Adrenal gland (tissue), 5 donors: ENCODE measurements around the gene FYN.

Experiments used
- POLR2A ChIP-seq, 2 donors: fragments of 450-650 bp; IDR thresholded peaks; one replicate each; pipeline ENCODE4 v1.6.1; 2017; ENCODE audit warnings: antibody characterized with exemption in 2 of 2, mild to moderate bottlenecking in 2 of 2, moderate library complexity in 1 of 2
- TF ChIP-seq, protein P1 (sequence below), 6 experiments: fragments of 450-650 bp in 4 of 6; fragments of 200-600 bp in 2 of 6; sonication (generic) in 1 of 6; IDR thresholded peaks; 1 replicate in 5 of 6; 2 replicates in 1 of 6; pipeline versions ENCODE4 v1.5.1 to v1.8.0; 2016 to 2021; ENCODE audit warnings: antibody characterized with exemption in 6 of 6, mild to moderate bottlenecking in 2 of 6, moderate library complexity in 1 of 6
- donor health status: DM: no; HTN: no; CAD: no.

DNA sequence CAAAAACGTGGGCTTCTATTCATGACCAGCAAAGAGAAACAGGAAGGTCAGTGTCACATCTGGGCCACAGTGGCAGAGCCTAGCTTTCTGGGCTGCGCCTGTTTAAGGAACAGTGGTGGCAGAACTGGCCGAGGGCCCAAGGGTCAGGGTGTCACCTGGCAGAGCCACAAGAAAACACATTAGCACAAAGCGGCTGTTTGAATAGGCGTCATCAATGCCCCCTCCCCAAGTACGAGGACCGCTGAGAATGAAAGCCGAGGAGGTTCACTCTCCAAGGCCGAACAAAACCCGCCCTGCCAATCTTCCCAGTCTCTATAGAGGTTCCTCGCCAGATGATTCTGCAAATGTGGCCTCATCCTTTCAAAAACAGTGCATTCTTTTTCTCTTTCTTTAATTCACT, 142.4 kb downstream of the FYN start:
- TF ChIP-seq, protein P1, sequence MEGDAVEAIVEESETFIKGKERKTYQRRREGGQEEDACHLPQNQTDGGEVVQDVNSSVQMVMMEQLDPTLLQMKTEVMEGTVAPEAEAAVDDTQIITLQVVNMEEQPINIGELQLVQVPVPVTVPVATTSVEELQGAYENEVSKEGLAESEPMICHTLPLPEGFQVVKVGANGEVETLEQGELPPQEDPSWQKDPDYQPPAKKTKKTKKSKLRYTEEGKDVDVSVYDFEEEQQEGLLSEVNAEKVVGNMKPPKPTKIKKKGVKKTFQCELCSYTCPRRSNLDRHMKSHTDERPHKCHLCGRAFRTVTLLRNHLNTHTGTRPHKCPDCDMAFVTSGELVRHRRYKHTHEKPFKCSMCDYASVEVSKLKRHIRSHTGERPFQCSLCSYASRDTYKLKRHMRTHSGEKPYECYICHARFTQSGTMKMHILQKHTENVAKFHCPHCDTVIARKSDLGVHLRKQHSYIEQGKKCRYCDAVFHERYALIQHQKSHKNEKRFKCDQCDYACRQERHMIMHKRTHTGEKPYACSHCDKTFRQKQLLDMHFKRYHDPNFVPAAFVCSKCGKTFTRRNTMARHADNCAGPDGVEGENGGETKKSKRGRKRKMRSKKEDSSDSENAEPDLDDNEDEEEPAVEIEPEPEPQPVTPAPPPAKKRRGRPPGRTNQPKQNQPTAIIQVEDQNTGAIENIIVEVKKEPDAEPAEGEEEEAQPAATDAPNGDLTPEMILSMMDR (IDR thresholded peaks at IDR 0.05): no peak
- no peak for TF ChIP-seq POLR2A (IDR thresholded peaks at IDR 0.05)
